ENCODE measurements around the gene ATP2B3.

ATP2B3 gene

DNA sequence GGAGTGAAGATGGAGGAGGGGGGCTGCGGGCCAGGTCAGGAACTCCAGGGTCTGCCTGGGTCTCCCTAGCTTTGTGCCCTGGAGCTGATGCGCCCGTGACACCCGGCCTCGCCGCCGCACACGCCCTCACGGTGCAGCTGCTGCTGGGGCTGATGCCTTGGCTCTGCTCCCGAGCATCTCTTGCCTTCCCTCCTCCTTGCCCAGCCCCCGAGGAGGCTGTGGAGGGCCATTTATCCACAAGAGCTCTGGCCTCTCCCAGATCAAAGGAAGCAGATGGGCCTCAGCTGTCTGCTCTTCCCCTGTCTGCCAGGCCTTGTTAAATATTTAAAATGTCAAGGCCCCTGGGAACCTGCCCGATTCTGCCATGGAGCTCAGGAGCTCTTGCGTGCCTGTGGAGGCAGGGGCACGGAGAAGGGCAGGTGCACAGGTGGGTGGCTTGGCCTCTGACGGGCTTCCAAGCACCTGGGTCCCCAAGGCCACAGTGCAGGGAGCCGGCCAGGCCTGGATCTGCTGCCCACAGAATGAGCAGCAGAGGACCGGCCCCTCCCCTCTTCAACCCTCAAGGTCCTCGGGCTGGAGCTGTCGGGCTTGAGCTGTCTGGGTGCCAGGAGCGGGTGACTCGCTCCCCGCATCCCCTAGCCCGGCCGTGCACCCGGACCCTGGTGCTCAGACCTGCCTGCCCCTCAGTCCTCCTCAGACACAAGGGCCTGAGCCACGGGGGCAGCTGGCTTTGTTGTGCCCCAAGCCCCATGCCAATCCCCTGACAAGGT is 20.3 kb downstream of the ATP2B3 start:
- no peak for TF ChIP-seq MAX (IDR thresholded peaks at IDR 0.05)

- TF ChIP-seq YY1 (IDR thresholded peaks at IDR 0.05; ENCODE audit: low read depth) (no peak), MAX (IDR thresholded peaks at IDR 0.05) (no peak), ZBTB7A (IDR thresholded peaks at IDR 0.05; ENCODE audit: low read depth) (no peak), EP300 (IDR thresholded peaks at IDR 0.05; ENCODE audit: borderline replicate concordance) (no peak), RAD21 (IDR thresholded peaks at IDR 0.05; ENCODE audit: low read depth) (no peak), FOXM1 (IDR thresholded peaks at IDR 0.05; ENCODE audit: borderline replicate concordance, low read depth) (no peak), TAF1 (IDR thresholded peaks at IDR 0.05; ENCODE audit: low read depth) (no peak), NFIC (IDR thresholded peaks at IDR 0.05) (no peak), CREB1 (IDR thresholded peaks at IDR 0.05; ENCODE audit: low read depth) (no peak)
These were observed 21.0 kb downstream of the ATP2B3 start for GRCh38 chrX:153538424-153538823.

- TF ChIP-seq RAD21 (IDR thresholded peaks at IDR 0.05; ENCODE audit: low read depth) (peak; percentile 67), TCF12 (IDR thresholded peaks at IDR 0.05; ENCODE audit: low read depth) (no peak)
These were observed 21.9 kb downstream of the ATP2B3 start for GRCh38 chrX:153539171-153539978.

- no peak for TF ChIP-seq YY1 (IDR thresholded peaks at IDR 0.05; ENCODE audit: low read depth)
- TF ChIP-seq CEBPB (IDR thresholded peaks at IDR 0.05): no peak
- no peak for TF ChIP-seq ZBTB7A (IDR thresholded peaks at IDR 0.05; ENCODE audit: low read depth)
- TF ChIP-seq RAD21 (IDR thresholded peaks at IDR 0.05; ENCODE audit: low read depth): no peak
- no peak for TF ChIP-seq REST (IDR thresholded peaks at IDR 0.05; ENCODE audit: low read depth)
- TF ChIP-seq CREB1 (IDR thresholded peaks at IDR 0.05; ENCODE audit: low read depth): no peak
- no peak for TF ChIP-seq TEAD4 (IDR thresholded peaks at IDR 0.05)
- TF ChIP-seq EGR1 (IDR thresholded peaks at IDR 0.05): no peak
- TF ChIP-seq MAX (IDR thresholded peaks at IDR 0.05): no peak
- no peak for TF ChIP-seq NFIC (IDR thresholded peaks at IDR 0.05)
- TF ChIP-seq TAF1 (IDR thresholded peaks at IDR 0.05; ENCODE audit: low read depth): no peak
- no peak for TF ChIP-seq USF1 (IDR thresholded peaks at IDR 0.05)
- no peak for TF ChIP-seq EP300 (IDR thresholded peaks at IDR 0.05; ENCODE audit: borderline replicate concordance)
- no peak for TF ChIP-seq FOXM1 (IDR thresholded peaks at IDR 0.05; ENCODE audit: borderline replicate concordance, low read depth)
- TF ChIP-seq TCF12 (IDR thresholded peaks at IDR 0.05; ENCODE audit: low read depth): no peak
These were observed 22.5 kb downstream of the ATP2B3 start for GRCh38 chrX:153539979-153540358.

GRCh38 chrX:153544727-153545126 is 27.3 kb downstream of the ATP2B3 start:
- TF ChIP-seq MAX (IDR thresholded peaks at IDR 0.05) (no peak), EGR1 (IDR thresholded peaks at IDR 0.05) (no peak), RAD21 (IDR thresholded peaks at IDR 0.05; ENCODE audit: low read depth) (no peak), TCF12 (IDR thresholded peaks at IDR 0.05; ENCODE audit: low read depth) (no peak), TAF1 (IDR thresholded peaks at IDR 0.05; ENCODE audit: low read depth) (no peak), USF1 (IDR thresholded peaks at IDR 0.05) (no peak)

DNA sequence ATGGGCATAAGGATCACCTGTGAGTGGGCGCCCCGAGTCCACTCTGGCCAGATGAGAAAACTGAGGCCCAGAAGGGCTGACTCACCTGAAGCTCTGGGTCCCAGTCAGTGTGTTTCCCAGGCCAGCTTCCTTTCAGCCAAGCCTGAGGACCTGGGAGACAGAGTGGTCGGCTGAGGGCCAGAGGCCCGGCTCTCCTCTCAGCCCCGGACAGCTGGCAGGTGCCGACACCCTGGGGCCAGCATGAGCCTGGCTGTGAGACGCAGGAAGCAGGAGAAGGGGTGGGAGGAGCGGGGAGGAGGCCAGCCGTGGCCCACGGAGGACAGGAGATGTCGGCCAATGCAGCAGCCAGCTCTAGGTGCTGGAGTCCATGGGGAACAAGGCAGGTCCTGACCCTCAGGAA is 28.9 kb downstream of the ATP2B3 start:
- TF ChIP-seq RAD21 (IDR thresholded peaks at IDR 0.05; ENCODE audit: low read depth) (no peak), CEBPB (IDR thresholded peaks at IDR 0.05) (no peak), NFIC (IDR thresholded peaks at IDR 0.05) (no peak), MAX (IDR thresholded peaks at IDR 0.05) (no peak), TAF1 (IDR thresholded peaks at IDR 0.05; ENCODE audit: low read depth) (no peak), YY1 (IDR thresholded peaks at IDR 0.05; ENCODE audit: low read depth) (no peak), EP300 (IDR thresholded peaks at IDR 0.05; ENCODE audit: borderline replicate concordance) (no peak), REST (IDR thresholded peaks at IDR 0.05; ENCODE audit: low read depth) (no peak), TCF12 (IDR thresholded peaks at IDR 0.05; ENCODE audit: low read depth) (no peak), CREB1 (IDR thresholded peaks at IDR 0.05; ENCODE audit: low read depth) (no peak), ZBTB7A (IDR thresholded peaks at IDR 0.05; ENCODE audit: low read depth) (no peak), EGR1 (IDR thresholded peaks at IDR 0.05) (no peak), TEAD4 (IDR thresholded peaks at IDR 0.05) (no peak), FOXM1 (IDR thresholded peaks at IDR 0.05; ENCODE audit: borderline replicate concordance, low read depth) (no peak), USF1 (IDR thresholded peaks at IDR 0.05) (no peak)

Data from Ishikawa (cell line).